ENCODE data around the gene ACOT4.
"Not testable (repeated sequence)": the region's sequence is repeated elsewhere in the genome, so short reads cannot be mapped to it uniquely, and the experiment has no call there.

Gene ACOT4

DNA sequence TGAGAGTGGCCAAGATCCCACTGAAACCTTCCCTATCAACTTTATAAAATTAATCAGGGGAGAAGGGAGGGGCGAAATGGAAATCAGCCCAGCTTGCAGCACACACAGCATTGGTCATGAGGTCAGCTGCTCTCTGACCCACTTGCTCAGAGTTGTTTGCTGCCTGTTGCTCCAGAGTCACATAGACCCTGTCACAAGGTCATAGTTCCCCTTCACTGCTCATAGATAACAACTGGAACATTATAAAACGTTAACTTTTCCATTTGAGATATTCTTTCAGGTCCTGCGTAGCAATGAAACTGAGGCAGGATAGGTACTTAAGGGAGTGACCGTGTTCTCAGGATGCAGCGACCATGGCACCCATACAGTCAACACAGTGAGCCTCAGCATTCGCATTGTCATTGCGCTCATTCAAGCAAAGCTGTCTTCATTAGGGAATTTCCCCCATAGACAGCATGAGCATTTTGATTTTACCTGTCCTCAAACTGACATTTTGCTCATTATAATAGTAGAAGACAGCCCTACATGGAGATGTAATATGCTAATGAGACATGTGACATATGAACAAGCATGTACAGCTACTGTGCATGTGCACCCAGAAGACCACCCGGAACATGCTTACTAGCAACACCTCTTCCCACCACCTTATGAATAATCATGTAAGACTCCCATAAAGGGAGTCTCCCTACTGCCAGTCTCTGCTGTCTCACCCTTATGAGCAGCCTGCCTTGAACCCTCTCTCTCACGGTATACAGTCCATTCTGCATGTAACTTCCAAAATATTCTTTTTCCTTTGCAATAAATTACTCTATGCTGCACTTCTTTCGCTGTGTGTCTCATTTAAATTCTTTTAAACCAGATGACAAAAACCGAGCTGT is 9.3 kb upstream of the ACOT4 start:
- not testable (repeated sequence) for DNase-seq

DNA sequence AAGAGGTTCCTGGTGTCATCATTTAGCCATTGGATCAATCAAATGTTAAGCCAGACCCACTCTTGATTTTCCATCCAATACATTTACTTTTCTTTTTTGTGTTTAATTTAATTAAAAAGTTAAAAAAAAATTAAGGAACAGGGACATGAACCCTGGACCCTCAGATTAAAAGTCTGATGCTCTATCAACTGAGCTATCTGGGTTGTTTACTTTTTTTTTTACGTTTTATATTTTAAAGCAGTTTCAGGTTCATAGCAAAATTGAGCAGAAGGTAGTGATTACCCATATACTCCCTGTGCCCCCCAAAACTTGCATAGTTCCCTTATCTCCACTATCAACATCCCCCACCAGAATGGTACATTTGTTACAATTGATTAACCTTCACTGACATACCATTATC is 3.0 kb upstream of the ACOT4 start:
- no peak for DNase-seq

DNA sequence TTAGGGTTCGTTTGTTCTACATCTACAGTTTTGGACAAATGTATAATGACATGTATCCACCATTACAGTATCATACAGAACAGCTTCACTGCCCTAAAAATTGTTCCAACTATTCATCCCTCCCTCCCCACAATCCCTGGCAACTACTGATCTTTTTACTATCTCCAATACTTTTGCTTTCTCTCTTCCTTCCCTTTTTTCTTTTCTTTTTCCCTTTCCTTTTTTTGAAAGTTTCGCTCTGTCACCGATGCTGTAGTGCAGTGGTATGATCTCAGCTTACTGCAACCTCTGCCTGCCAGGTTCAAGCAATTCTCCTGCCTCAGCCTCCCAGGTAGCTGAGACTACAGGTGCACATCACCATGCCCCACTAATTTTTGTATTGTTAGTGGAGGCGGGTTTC is 2.6 kb upstream of the ACOT4 start:
- DNase-seq = no peak

DNA sequence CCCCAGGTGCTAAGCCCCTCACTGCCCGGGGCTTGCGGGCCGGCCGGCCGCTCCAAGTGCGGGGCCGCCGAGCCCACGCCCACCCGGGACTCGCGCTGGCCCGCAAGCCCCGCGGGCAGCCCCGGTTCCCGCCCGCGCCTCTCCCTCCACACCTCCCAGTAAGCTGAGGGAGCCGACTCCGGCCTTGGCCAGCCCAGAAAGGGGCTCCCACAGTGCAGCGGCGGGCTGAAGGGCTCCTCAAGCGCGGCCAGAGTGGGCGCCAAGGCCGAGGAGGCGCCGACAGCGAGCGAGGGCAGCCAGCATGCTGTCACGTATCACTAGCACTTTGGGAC is 1.0 kb upstream of the ACOT4 start:
- not testable (repeated sequence) for DNase-seq

DNA sequence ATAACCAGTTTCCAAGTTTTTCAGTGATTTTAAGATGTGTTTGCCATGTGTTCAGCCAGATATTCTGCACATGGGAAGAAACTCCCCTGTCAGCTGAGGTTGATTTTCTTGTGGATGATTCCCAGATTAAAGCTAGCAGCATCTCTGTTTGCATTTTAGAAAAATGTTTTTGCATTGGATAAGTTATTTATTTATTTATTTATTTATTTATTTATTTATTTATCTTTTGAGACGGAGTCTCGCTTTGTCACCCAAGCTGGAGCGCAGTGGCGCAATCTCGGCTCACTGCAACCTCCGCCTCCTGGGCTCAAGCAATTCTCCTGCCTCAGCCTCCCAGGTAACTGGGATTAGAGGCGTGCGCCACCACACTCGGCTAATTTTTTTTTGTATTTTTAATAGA is 2.8 kb downstream of the ACOT4 start:
- no peak for DNase-seq

DNA sequence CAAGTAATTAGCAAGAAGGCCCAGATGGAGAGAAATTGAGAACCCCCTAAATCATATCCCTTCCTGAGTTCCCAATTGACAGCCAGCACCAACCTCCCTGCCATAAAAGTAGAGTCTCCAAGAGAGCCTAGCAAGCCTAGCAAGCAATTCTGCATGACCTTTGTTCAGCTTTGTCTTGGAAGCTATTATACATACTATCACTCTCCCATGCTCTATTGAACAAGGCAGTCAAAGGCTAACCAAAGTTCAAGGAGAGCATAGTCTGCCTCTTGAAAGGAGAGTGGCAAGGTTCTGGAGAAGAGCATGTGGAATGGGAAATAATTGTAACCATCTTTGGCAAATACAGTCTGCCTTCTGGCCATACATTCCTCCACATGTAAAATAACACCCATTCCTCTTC is 7.8 kb downstream of the ACOT4 start:
- no peak for DNase-seq

DNA sequence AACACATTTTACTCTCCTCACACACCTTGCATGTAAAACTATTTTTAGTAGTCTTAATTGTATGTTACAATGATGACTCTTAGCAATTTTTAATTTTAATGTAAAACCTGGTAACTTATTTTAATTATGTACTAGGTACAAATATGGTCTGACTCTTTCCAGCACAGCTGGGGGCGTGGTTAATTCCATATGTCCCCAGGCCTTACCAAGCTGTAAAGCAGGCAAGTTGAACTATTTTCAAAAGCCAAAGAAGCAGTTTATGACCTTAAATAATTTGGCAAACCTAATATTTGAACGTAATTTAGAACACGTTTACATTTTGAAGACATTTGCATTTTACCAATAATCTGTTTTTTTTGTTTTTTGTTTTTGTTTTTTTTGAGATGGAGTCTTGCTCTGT is 11.3 kb downstream of the ACOT4 start:
- no peak for DNase-seq

DNA sequence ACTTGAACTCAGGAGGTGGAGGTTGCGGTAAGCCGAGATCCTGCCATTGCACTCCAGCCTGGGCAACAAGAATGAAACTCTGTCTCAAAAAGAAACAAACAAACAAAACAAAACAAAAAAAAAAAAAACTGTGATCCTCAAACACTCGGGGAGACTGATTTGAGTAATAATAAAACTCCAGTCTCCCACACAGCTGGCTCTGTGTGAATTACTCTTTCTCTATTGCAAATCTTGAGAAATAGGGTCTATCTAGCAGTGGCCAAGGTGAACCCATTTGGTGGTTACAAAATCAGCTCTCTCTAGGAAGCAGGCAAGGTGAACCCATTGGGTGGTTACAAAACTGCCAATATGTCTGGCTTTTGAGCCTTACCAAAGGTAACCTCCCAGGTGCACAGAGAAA is 14.6 kb downstream of the ACOT4 start:
- DNase-seq = no peak

DNA sequence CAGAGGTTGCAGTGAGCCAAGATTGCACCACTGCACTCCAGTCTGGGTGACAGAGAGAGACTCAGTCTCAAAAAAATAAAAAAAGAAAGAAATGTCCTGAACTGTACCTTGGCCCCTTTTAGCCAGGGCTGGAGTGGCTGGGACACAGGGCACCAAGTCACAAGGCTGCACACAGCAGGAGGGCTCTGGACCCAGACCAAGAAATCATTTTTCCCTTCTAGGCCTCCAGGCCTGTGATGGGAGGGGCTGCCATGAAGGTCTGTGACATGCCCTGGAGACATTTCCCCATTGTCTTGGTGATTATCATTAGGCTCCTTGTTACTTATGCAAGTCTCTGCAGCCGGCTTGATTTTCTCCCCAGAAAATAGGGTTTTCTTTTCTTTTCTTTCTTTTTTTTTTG is 15.6 kb downstream of the ACOT4 start:
- no peak for DNase-seq

DNA sequence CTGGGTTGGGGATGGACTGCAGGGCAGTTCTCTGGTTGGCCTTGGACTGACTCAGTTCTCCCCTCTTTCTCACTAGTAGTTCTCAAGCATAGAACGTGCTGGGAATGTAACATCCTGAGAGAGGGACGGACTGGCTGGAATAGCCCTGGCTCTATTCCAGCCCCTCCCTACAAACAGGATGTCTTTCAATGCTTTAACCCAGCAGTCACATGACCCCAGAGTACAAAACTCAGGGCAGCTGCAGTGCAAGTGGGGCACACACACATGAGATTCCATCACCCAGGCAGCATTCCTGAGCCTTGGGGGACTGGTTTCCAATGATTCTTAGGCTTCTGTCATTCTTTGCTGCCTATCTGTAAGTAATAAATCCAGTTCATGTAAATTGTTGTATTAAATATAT is 19.0 kb downstream of the ACOT4 start:
- no peak for DNase-seq

DNA sequence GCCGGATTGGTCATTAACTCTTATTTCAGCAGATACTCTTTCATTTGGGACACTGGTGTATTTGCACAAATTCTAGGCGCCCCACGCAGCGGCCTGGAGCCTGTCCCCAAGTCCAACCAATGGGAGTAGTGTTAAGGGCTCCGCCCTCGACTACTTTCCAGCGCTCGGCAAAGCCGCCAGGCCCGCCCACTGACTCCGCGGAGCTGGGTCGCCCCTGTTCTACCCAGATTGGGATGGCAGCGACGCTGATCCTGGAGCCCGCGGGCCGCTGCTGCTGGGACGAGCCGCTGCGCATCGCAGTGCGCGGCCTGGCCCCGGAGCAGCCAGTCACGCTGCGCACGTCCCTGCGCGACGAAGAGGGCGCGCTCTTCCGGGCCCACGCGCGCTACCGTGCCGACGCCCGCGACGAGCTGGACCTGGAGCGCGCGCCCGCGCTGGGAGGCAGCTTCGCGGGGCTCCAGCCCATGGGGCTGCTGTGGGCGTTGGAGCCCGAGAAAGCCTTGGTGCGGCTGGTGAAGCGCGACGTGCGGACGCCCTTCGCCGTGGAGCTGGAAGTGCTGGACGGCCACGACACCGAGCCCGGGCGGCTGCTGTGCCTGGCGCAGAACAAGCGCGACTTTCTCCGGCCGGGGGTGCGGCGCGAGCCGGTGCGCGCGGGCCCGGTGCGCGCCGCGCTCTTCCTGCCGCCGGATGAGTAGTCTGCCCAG is 20.8 kb downstream of the ACOT4 start, which contains the start of gene ACOT6:
Gene ACOT6, plus strand, starts transcription at position 179 of the 707 bp plus-strand sequence. Its CDS starts 55 bp downstream, at position 234.
- DNase-seq = peak; percentile 42

DNA sequence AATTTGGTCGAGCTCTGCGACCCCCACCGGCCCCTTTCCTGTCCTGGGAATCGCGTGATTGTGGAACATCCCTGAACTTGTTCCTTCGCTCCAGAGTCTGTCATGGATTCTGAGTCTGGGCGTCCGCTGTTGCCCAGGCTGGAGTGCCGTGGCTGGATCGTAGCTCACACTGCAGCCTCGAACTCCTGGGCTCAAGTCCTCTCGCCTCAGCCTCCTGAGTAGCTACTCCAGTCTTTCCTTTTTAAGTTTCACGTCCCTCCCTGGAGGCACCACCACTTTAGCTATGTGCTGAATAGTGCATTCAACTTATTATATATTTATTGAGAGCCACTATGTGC is 21.3 kb downstream of the ACOT4 start:
- no peak for DNase-seq

DNA sequence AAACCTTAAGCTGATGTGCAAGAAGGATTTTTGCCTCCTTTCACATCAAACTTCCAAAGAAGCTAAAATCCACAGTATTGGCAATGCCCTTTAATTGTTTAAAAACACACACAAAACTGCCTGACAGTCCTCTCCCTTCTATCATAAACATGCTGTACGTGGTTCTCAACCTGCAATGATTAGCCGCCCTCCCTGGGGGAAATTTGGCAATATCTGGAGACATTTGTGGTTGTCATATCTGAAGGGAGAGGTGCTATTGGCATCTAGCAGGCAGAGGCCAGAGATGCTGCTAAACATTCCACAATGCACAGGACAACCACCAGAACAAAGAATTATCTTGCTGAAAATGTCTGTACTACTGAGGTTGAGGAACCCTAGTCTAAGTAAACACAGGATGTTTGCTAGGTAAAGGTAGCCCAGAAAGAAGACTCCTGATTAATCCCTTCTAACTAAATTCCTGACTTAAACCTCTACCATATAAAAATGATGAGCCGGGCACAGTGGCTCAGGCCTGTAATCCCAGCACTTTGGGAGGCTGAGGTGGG is 21.8 kb downstream of the ACOT4 start:
- DNase-seq = no peak

DNA sequence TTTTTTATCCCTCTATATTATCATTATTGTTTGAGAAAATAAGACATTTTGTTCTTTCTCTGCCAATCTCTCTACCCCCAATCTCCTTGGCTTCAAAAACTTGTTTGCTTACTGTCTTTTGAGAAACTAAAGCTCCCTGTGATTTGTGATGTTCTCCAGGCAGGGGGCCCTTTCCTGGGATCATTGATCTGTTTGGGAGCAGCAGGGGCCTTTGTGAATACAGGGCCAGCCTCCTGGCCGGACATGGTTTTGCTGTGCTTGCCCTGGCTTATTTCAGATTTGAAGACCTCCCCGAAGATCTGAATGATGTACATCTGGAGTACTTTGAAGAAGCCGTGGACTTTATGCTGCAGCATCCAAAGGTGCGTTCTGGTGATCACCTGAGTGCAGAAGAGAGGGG is 25.2 kb downstream of the ACOT4 start:
- no peak for DNase-seq

DNA sequence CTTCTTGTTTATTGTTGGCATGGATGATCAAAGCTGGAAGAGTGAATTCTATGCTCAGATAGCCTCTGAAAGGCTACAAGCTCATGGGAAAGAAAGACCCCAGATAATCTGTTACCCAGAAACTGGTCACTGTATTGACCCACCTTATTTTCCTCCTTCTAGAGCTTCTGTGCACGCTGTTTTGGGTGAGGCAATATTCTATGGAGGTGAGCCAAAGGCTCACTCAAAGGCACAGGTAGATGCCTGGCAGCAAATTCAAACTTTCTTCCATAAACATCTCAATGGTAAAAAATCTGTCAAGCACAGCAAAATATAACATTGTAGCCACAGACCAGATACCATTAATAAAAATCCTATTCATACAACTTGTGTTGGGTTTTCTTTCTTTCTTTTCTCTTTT is 27.9 kb downstream of the ACOT4 start:
- no peak for DNase-seq

DNA sequence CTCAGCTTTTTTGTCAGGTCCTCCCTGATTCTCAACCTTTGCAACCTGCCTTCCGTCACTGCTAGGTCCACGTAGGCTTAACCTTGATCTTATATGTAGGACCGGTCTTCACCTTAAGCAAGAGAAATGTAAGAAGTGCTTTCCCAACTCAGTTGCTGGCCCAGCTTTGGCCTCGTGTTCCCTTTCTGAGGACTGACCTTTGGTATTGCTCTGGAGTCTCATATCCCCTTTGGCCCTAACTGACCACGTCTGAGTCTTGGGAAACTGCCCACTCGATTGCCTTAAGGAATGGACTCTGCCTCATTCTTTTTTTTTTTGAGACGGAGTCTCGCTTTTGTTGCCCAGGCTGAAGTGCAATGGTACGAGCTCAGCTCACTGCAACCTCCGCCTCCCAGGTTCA is 28.6 kb downstream of the ACOT4 start:
- no peak for DNase-seq

DNA sequence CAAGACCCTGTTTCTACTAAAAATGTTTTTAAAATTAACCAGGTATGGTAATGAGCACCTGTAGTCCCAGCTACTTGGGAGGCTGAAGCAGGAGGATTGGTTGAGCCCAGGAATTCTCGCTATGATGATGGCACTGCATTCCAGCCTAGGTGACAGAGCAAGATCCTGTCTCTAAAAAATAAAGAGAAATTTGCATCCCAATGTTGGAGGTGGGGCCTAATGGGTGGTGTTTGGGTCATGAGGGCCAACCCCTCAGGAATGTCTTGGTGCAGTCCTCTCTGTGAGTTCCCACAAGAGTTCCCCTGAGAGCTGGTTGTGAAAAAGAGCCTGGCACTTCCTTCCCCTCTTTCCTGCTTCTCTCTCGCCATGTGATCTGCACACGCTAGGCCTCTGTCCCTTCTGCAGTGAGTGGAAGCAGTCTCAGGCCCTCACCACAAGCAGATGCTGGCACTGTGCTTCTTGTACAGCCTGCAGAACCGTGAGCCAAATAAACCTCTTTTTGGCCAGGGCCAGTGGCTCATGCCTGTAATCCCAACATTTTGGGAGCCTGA is 31.9 kb downstream of the ACOT4 start:
- DNase-seq = no peak

DNA sequence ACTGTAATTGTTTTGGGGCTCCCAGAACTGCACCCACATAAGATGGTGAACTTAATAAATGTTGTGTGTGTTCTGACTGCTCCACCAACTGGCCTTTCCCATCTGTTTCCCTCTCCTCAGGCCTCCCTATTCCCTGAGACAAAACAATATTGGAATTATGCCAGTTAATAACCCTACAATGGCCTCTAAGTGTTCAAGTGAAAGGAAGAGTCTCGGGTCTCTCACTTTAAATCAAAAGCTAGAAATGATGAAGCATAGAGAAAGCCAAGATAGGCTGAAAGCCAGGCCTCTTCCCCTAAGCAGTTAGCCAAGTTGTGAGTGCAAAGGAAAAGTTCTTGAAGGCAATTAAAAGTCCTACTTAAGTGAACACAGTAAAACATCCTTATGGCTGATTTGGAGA is 34.0 kb downstream of the ACOT4 start:
- no peak for DNase-seq

DNA sequence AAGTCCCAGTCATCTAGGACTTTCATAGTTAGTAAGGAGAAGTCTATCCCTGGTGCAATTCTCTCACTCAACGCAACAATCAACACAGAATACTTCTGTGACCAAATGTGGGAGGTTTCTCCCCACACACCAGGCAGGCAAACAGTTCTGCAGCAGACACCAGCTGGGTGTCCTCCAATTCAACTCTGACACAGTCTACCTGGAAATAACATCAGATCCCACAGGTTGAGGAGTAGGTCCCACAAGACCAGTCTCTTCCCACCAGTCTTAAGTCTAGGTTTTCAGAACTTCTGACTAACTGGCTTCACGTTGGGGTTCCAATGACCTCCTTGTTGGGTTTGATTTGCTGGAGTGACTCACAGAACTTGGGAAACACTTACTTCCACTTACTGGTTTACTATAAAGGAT is 35.5 kb downstream of the ACOT4 start:
- no peak for DNase-seq

DNA sequence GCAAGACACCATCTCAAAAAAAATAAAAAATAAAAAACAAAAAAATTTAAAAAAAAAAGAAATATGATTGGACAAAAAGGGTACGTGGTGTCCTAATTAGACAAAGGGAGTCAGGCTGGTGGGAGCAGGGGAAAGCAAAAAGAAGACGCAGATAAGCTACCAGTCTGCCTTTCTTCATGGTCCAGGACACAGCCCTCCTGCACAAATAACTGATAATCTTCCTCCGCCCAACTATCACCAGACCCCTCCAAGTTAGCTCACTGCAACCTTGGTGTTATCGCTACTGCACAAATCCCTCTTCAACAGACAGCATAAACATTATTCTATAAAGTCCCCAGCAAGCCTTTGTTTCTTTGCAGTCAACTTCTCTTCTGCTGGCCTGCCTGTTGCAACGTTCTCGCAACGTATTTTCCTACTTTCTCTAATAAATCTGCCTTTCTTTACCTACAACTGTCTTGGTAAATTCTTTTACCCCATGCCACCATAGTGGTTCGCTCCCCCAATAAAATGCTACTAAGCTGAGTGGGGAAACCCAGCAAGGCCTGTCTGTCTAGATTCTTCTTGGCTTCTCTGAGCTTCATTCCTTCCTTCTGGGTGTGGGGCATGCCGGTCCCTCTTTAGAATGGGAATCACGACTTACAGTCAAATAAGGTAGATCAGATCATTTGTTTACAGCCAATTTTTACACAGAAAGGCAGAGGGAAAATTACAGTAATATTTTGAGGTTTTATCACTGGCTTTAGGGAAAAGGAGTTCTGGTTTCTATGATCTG is 38.5 kb downstream of the ACOT4 start:
- no peak for DNase-seq

DNA sequence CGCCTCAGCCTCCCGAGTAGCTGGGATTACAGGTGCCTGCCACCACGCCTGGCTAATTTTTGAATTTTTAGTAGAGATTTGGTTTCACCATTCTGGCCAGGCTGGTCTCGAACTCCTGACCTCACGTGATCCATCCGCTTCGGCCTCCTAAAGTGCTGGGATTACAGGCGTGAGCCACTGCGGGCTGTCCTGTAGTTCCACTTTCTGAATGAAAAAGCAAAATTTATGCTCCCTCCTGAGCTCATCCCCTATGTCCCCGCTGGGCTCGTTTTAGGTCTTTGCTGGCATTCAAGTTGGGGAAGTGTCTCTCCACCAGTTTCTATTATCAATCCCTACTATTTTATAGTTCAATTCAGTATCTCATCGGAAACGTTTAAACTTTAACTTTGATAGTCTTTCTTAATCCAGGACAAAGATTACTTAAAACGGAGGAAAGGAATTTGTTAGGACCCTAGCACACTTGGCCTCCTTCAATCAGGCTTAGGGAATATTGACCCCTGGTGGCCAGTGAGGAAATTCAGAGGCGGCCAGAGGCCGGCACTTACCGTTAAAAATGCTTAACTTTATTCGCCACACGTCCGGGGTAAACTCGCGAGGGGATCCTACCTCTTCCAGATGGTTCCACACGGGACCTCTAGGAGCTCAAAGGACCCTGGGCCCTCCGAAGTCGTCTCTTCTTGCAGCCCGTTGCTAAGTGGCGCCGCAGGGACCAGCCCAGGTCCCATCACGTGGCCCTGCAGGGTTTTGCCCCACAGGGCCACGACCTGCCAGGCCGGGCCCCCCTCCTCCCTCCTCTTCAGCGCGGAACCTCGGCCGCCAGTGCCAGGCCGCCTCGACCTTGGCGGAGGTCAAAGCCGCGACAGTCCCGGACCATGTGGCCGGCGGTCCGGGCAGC is 41.7 kb downstream of the ACOT4 start:
- peak; percentile 25 for DNase-seq

Data from NCI-H774 (cell line).